HG03280 (cell line): Measurements from ENCODE around the gene EPRS1.

Source experiments
- ATAC-seq: cut with Tn5 transposase; IDR thresholded peaks from one replicate; pipeline ENCODE4 v1.9.1; 2021; ENCODE audit warnings: mild to moderate bottlenecking, moderate library complexity; ENCODE audit not compliant: unreplicated experiment

EPRS1 gene

DNA sequence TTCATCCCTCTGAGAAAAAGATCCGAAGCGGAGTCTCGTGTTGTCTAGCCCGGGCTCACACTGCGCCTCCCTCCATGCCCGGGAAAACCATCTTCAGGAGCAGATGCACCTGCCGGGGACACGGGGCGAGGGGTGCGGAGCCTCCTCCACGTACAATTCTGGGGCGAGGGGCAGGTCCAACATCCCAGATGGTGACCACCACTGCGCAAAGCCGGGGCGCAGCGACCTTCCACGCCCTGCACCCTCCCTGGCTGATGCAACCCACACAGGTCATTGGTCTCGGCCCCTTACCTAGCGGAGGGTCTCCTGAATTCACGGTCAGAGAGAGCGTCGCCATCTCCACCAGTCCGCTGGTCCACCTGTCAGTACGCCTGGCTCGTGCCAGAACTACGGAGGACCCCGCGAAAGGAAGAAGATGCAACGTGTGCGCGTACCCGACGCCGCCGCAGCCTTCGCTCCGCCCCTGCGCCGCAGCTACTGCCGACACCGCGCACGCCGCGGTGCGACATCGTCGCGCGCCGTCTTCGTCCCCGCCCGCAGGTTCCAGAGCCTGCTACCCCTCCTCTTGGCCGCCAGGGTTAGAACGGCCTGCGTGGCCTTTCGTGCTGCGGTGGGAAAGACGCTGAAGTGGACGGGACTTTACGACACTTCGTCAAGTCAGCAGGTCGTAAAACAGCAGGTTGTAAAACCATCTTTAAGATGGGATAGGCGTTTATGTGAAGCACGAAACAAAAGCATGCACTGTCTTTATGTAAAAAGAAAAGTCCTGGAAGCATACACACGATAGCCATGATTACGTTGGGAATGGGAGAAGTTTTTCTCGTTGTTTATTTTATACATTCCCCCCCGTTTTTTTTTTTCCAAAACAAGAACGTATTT lies at the start of gene EPRS1:
EPRS1 (minus strand) TSS at position 454 of the 879 bp plus-strand sequence; CDS start at position 337, 117 bp downstream.
- ATAC-seq, result peak; percentile 99

DNA sequence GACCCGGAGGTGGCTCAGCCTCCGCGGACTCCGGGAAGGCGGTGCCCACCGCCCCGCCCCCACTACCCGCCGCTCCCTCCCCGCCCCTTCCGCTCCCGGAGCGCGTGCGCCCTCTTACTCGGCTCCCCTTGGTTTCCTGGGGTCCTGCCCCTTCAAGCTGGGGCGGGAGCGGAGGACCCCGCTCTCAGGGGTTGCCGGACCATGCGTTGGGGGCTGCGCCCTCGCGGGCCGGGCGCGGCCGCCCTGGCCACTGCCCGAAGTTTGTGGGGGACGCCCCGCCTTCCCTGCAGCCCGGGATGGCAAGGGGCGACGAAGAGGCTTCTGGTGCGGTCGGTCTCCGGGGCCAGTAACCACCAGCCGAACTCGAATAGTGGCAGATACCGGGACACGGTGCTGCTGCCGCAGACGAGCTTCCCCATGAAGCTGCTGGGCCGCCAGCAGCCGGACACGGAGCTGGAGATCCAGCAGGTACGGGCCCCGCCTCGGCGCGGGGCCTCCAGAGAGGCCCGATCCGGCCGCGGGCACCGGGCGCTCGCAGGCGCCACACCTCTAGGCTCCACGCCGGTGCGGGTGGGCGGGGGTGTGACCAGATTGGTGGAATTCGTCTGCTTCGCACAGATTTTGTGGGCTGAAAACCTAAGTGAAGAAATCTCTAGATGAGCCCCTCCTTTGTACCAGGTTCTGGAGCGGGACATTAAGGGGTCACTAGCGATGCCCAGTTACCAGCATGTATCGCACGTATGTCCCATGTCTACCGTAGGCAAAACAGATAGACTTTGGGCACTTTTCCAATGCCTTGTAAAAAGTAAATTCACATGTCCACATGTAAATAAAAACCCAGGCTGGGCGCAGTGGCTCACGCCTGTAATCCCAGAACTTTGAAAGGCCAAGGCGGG lies 48.0 kb upstream of the EPRS1 start, which contains the start of gene IARS2:
IARS2 (plus strand) TSS at position 117 of the 896 bp plus-strand sequence; CDS start at position 202, 85 bp downstream.
- ATAC-seq, result peak; percentile 57

- peak; percentile 13 for ATAC-seq
Measured at GRCh38 chr1:220093361-220094015, 47.2 kb upstream of the EPRS1 start.

GRCh38 chr1:220092694-220093093 lies 46.4 kb upstream of the EPRS1 start:
- ATAC-seq, result no peak

GRCh38 chr1:220089650-220090556 lies 43.6 kb upstream of the EPRS1 start, which contains the start of gene BPNT1:
BPNT1 (minus strand) TSS chr1:220089788; CDS start chr1:220079846, 9,942 bp downstream.
- ATAC-seq, result peak; percentile 54

GRCh38 chr1:220086261-220086686 lies 40.0 kb upstream of the EPRS1 start:
- ATAC-seq, result peak; percentile 45

DNA sequence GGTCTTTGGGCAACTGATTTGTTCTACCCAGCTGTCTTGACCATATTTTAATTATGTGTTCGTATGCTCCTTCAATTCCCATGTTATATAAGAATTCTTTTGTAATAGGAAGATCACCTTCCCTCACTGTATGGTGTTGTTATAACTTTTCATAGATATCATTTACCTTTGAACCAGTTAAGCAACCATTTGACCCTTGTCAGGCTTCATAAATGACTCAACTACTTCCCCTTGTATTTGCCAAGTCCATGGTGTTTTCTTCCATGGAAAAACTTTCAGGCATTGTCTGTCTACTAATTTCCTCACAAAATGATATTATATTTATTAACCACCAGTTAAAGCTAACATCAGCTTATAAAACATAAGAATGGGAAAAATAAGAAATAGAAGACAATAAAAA lies 38.2 kb upstream of the EPRS1 start:
- ATAC-seq, result no peak

DNA sequence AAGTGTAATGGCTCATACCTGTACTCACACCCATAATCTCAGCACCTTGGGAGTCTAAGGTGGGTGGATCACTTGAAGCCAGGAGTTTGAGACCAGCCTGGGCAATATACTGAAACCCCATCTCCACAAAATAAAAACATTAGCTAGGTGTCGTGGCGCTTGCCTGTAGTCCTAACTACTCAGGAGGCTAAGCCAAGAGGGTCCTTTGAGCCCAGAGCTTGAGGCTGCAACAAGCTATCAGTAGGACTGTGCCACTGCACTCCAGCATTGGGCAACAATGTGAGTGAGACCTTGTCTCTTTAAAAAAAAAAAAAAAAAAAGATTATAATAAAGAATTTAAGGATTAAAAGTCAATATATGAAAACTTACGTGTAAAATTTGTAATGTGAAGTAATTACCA lies 31.6 kb upstream of the EPRS1 start:
- no peak for ATAC-seq

- ATAC-seq, result no peak
Measured at GRCh38 chr1:220076861-220077762, 30.8 kb upstream of the EPRS1 start.

DNA sequence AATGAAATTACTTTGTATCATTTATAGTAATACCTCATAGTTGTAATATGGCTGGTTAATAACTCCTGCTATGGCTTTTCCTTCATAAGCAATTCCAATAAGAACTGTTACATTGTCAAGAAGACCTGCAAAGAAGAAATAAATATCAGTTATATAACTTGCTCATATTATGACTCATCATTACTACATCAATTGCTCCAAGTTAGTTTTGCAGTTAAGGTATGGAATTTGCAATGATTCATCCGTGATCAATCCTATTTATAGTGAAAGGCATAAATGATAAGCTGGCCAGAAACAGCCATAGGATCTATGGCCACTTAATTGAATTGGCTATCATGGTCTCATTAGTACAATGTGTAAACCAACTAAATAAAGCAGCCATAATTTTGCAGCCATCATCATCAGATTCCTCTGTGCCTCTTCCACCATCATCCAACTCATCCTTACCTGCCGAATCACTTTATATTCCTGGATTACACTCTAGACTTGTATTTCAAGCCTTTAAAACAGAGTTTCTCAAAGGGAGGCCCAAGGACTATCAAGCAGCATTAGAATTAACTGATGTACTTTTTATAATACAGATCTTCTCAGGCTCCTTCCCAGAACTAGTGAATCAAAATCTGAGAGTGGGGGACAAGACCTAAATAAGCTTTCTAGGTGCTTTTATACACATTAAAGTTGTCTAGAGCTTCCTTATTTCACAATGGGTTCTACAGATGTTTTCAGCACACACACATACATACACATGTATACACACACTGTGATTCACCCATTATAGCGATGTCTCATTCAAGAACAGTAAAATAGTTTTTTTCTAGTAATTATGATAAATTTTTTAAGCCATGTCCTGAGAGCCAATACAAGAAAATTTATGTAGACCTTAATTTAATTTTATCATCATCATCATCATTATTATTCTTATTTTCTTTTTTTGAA lies 21.2 kb upstream of the EPRS1 start:
- no peak for ATAC-seq

- ATAC-seq, result no peak
Measured at GRCh38 chr1:220062629-220063028, 16.3 kb upstream of the EPRS1 start.

GRCh38 chr1:220060876-220061275 lies 14.6 kb upstream of the EPRS1 start:
- ATAC-seq, result no peak

GRCh38 chr1:220056374-220056773 lies 10.1 kb upstream of the EPRS1 start:
- no peak for ATAC-seq

DNA sequence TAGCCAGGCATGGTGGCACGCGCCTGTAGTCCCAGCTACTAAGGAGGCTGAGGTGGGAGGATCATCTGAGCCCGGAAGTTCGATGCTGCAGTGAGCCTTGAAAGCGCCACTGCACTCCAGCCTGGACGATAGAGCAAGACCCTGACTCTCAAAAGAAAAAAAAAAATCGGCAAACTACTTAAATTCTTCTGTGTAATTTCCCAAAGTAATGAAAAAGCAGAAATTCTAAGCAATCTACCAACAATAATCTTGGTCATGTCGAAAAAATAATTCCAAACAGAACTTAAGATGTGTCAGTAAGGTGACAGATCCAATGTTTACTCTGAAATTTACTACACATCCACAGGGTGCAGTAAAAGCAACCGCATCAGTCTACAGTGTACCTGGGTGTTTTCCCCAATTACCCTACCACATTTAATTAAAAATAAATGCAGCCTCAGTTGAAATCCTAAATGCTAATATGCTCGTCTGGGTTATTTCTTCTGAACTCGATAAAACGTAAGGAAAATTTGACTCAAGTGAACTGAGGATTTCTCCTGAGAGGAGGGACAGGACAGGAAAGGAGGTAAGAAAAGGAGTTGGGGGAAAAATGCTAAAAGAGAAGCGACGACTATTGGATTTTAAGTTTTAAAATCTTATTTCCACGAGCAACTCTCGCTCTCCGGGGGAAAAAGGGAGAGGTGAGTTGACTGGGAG lies 801 bp downstream of the EPRS1 start:
- ATAC-seq, result peak; percentile 26

DNA sequence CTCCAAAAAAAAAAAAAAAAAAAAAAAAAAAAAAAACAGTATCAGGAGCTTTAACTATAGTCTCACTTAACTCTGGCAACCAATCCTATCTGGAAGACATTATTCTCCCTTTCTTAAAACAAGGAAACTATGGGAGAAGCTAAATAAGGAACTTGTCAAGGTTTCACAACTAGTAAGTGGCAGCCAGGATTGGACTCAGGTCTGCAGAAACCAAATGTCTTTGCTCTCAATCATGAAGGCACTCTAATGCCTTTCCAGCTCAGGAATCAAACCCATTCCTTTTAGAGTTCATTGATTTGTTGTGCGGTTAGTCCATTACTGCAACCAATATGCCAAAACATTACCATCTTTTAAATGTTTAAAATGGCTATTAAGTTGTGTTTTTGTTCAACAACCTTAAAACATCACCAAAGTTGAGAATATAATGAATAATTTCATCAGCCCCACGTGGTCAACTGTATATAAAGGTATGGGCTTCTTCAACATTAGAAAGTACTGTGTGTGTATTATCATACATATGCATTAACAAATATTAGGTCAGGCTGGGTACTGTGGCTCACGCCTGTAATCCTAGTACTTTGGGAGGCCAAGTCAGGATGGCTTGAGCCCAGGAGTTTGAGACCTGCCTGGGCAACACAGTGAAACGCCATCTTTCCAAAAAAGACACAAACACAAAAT lies 1.5 kb downstream of the EPRS1 start:
- ATAC-seq, result no peak

DNA sequence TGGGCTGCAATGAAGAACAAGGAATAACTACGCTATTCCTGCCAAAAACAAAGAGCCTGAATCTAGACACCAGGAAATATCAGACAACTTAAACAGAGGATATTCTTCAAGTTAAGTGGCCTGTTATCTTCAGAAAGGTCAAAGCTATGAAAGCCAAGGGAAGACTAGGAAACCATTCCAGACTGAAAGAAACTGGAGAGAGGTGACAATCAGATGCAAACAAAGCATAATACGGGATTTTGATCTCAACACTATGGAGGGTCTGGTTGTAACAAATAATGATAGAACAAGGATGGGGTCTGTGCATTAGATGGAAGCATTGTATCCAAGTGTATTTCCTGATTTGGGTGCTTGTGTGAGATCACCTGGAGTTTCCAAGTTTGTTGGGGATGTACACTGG lies 2.7 kb downstream of the EPRS1 start:
- no peak for ATAC-seq
